Subcutaneous abdominal adipose tissue (tissue), 5 donors: ENCODE results near the gene ZNF276.

Experiments used
- H3K27ac ChIP-seq: one replicate; pipeline ENCODE4 v1.7.0; 2013; ENCODE audit warnings: low read depth, mild to moderate bottlenecking, inconsistent platforms, low read length, moderate library complexity
- H3K27me3 ChIP-seq, 5 donors: one replicate each; pipeline ENCODE4 v1.7.0; 2013; ENCODE audit warnings: low read length in 5 of 5, inconsistent platforms in 1 of 5; ENCODE audit not compliant: control insufficient read depth in 5 of 5, insufficient read depth in 4 of 5
- H3K36me3 ChIP-seq, 5 donors: one replicate each; pipeline ENCODE4 v1.7.0; 2013; ENCODE audit warnings: low read length in 5 of 5; ENCODE audit not compliant: control insufficient read depth in 5 of 5, insufficient read depth in 5 of 5
- H3K4me1 ChIP-seq, 5 donors: one replicate each; pipeline ENCODE4 v1.7.0; 2013; ENCODE audit warnings: low read length in 5 of 5, mild to moderate bottlenecking in 3 of 5, moderate library complexity in 1 of 5; ENCODE audit not compliant: control insufficient read depth in 5 of 5, insufficient read depth in 5 of 5
- H3K4me3 ChIP-seq, 5 donors: one replicate each; pipeline ENCODE4 v1.7.0; 2013; ENCODE audit warnings: low read length in 5 of 5, low read depth in 1 of 5
- H3K9ac ChIP-seq, 5 donors: one replicate each; pipeline ENCODE4 v1.7.0; 2013; ENCODE audit warnings: low read length in 5 of 5, mild to moderate bottlenecking in 4 of 5, moderate library complexity in 3 of 5
- H3K9me3 ChIP-seq, 5 donors: one replicate each; pipeline ENCODE4 v1.7.0; 2013; ENCODE audit warnings: low read length in 5 of 5; ENCODE audit not compliant: control insufficient read depth in 5 of 5
- donor health status: healthy.
- donor health status: healthy.
- donor health status: healthy.
- donor health status: healthy.
- donor health status: healthy.

ZNF276 gene

DNA sequence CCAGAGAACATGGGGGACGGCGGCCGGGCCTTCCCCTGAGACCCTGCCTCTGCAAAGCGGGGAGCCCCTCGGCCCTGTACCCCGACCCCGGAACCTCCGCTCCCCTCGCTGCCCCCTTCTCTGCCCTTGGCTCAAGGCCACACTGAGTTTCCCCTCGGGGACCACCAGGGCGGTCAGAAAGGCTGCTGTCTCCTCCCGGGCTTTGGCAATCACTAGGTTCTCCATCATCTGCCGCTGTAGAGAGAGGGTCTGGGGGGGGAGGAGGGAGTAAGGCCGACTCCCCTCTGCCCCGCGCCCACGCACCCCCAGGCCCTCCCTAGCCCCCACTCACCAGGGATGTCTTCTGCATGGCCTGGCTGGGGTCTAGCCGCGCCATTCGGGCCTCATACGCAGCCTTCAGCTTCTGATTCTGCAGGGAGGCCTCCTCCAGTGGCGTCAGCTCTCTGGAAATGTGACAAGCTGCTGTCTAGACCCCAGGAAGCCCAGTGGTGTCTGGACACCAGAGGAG, 9.0 kb upstream of the ZNF276 start:
- Histone ChIP-seq H3K9ac (no peak overlapping the region), H3K4me3 (no peak overlapping the region), H3K9me3 (no peaks in the 10 kb centered on the region), H3K27ac (no peak overlapping the region), H3K27me3 (peaks cover 0 to 10% (median 6%) of the 10 kb centered on the region in 5 donors), H3K4me1 (peaks cover 0 to 10% (median 7%) of the 10 kb centered on the region in 5 donors), H3K36me3 (peaks cover 0 to 18% (median 0%) of the 10 kb centered on the region in 5 donors)

DNA sequence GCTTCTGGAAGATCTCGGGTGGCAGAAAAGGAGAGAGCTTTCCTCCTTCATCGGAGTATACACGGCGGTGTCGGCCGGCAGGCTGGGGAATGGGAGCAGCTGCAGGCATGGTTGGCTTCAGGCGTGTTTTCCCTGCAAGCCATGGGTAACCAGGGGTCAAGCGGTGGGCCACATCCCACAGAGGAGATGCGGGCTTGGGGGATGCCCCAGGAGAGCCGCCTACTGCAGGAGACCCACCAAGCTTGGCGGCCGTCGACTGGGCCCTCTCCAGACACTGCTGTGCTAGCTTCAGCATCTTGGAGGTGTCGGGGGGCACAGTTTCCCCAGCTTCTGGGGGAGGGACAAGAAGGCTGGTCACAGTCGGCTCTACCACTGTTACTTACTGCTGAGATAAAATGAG, 4.8 kb upstream of the ZNF276 start:
- no peak overlapping the region for H3K4me3 ChIP-seq
- no peak overlapping the region for H3K9ac ChIP-seq
- H3K9me3 ChIP-seq = no peaks in the 10 kb centered on the region
- no peak overlapping the region for H3K27ac ChIP-seq
- H3K27me3 ChIP-seq = peaks cover 0 to 10% (median 6%) of the 10 kb centered on the region in 5 donors
- H3K4me1 ChIP-seq = peaks cover 0 to 25% (median 18%) of the 10 kb centered on the region in 5 donors
- H3K36me3 ChIP-seq = no peaks in the 10 kb centered on the region

DNA sequence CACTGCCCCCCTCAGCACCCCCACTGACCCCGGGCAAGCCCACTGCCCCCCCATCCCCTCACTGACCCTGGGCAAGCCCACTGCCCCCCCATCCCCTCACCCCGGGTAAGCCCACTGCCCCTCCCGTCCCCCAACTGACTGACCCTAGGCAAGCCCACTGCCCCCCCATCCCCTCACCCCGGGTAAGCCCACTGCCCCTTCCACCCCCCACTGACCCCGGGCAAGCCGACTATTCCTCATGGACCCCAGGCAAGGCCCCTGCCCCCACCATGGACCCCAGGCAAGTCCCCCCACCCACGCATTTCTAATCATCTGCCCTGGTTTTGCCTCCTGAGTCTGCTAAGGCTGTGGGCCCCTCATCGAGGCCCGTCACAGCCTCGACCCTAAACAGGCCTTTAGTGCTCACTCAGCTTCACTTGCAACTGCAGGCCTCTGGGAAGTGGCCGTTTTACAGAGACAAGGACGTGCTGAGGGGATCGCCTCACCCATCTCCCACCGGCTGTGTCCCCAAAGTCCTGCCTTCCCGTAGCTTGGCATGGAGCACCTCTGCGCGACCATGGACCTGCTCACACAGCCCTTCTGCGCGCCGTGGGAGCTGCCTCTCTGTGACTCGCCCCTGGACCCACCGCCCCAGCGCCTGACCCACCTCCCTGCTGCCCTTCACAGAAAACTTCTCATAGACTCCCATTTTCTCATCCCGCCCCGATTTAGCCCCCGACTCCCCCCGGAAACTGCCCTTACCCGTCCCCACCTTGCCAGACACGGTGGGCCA, 4.2 kb upstream of the ZNF276 start:
- no peaks in the 10 kb centered on the region for H3K36me3 ChIP-seq
- H3K4me1 ChIP-seq = peaks cover 0 to 26% (median 15%) of the 10 kb centered on the region in 5 donors
- H3K4me3 ChIP-seq = no peak overlapping the region
- H3K27me3 ChIP-seq = peaks cover 0 to 9% (median 5%) of the 10 kb centered on the region in 5 donors
- H3K9ac ChIP-seq = no peak overlapping the region
- H3K27ac ChIP-seq = no peak overlapping the region
- no peaks in the 10 kb centered on the region for H3K9me3 ChIP-seq

- no peak overlapping the region for H3K9ac ChIP-seq
- peaks cover 0 to 3% (median 0%) of the 10 kb centered on the region in 5 donors for H3K36me3 ChIP-seq
- no peak overlapping the region for H3K4me3 ChIP-seq
- no peaks in the 10 kb centered on the region for H3K9me3 ChIP-seq
- H3K27me3 ChIP-seq = peaks cover 0 to 1% (median 0%) of the 10 kb centered on the region in 5 donors
- H3K27ac ChIP-seq = no peak overlapping the region
- H3K4me1 ChIP-seq = peaks cover 5 to 32% (median 21%) of the 10 kb centered on the region in 5 donors
These were observed 3.4 kb upstream of the ZNF276 start for GRCh38 chr16:89717688-89718505.

- peak overlapping the region in 4 of 5 donors; percentile 68 to 80 (median 76) for H3K9ac ChIP-seq
These were observed 855 bp upstream of the ZNF276 start for GRCh38 chr16:89720551-89720812.

DNA sequence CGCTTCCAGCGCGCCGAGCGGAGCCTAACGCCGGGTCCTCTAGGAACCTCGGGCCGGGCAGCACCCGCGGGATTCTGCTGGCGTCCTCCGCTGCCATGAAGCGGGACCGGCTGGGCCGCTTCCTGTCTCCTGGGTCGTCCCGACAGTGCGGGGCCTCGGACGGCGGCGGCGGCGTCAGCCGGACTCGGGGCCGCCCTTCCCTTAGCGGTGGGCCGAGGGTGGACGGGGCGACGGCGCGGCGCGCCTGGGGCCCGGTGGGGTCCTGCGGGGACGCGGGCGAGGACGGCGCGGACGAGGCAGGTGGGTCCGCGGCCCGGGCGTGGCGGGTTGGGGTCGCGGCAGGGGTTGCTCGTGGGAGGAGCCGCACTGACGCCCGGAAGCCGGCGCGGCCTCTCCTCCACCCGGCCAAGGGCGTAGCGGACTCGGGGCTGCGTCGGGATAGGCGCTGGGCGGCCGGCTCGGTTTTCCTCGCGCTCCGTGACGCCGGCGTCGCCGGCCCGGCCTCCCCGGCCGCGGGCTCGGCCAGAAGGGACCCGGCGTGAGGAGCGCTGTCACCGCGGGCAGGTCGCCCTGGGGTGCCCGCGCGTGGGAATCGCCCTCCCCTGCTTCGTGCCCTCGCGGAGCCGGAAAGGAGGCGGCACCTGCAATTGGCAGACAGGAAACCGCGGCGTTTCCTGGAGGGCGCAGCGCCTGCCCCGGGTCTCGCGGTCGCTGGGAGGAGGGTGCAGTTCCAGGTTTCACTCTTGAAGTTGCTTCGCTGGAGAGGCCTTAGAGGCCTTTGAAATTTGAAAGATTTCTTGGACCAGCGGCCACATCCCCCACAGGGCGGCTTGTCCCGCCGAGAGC, 432 bp downstream of the ZNF276 start:
- peak overlapping the region in 4 of 5 donors; percentile 41 to 77 (median 71) for H3K9ac ChIP-seq

More at GRCh38 chr16:89720551-89720812, 855 bp upstream of the ZNF276 start:
- peaks cover 0 to 22% (median 16%) of the 10 kb centered on the region in 5 donors for H3K36me3 ChIP-seq
- peak overlapping the region; percentile 80 for H3K27ac ChIP-seq
- no peaks in the 10 kb centered on the region for H3K9me3 ChIP-seq
- H3K4me1 ChIP-seq = peaks cover 5 to 47% (median 30%) of the 10 kb centered on the region in 5 donors
- peak overlapping the region; percentile 71 to 92 (median 81) for H3K4me3 ChIP-seq
- no peaks in the 10 kb centered on the region for H3K27me3 ChIP-seq

DNA sequence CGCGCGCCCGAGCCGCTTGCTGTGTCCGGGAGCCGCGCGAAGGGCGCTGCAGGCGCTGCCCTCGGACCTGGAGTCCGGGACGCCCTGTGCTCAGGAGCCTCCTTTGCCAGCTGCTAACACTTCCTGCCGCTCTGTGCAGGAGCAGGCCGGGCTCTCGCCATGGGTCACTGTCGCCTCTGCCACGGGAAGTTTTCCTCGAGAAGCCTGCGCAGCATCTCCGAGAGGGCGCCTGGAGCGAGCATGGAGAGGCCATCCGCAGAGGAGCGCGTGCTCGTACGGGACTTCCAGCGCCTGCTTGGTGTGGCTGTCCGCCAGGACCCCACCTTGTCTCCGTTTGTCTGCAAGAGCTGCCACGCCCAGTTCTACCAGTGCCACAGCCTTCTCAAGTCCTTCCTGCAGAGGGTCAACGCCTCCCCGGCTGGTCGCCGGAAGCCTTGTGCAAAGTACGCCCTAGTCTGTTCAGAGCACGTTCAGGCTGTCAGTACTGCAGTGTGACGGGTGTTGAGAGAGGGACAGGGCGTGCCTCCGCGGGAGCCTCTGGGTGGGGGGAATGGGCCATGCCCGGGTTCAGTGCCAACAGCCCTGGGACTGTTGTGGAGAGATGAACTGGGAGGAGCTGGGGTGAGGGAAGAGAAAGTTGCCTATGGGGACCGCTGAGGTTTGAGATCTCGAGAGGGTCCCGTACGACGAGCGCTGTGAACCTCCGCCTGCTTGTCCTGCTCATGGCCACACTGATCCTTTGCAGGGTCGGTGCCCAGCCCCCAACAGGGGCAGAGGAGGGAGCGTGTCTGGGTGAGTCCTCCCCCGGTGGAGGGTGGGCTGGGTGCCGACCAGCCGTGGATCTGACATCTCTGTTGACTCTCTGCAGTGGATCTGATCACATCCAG, 1.3 kb downstream of the ZNF276 start:
- Histone ChIP-seq H3K36me3 (peaks cover 0 to 31% (median 24%) of the 10 kb centered on the region in 5 donors), H3K27ac (peak overlapping the region; percentile 80), H3K27me3 (no peaks in the 10 kb centered on the region), H3K9me3 (no peaks in the 10 kb centered on the region), H3K4me1 (peaks cover 5 to 47% (median 30%) of the 10 kb centered on the region in 5 donors), H3K4me3 (peak overlapping the region; percentile 52 to 92 (median 74)), H3K9ac (peak overlapping the region; percentile 26 to 77 (median 71))

More for the DNA sequence above, 432 bp downstream of the ZNF276 start:
- no peaks in the 10 kb centered on the region for H3K9me3 ChIP-seq
- H3K36me3 ChIP-seq = peaks cover 0 to 23% (median 16%) of the 10 kb centered on the region in 5 donors
- H3K27me3 ChIP-seq = no peaks in the 10 kb centered on the region
- H3K4me3 ChIP-seq = peak overlapping the region in 4 of 5 donors; percentile 67 to 92 (median 78)
- peak overlapping the region; percentile 80 for H3K27ac ChIP-seq
- H3K4me1 ChIP-seq = peaks cover 5 to 47% (median 30%) of the 10 kb centered on the region in 5 donors

DNA sequence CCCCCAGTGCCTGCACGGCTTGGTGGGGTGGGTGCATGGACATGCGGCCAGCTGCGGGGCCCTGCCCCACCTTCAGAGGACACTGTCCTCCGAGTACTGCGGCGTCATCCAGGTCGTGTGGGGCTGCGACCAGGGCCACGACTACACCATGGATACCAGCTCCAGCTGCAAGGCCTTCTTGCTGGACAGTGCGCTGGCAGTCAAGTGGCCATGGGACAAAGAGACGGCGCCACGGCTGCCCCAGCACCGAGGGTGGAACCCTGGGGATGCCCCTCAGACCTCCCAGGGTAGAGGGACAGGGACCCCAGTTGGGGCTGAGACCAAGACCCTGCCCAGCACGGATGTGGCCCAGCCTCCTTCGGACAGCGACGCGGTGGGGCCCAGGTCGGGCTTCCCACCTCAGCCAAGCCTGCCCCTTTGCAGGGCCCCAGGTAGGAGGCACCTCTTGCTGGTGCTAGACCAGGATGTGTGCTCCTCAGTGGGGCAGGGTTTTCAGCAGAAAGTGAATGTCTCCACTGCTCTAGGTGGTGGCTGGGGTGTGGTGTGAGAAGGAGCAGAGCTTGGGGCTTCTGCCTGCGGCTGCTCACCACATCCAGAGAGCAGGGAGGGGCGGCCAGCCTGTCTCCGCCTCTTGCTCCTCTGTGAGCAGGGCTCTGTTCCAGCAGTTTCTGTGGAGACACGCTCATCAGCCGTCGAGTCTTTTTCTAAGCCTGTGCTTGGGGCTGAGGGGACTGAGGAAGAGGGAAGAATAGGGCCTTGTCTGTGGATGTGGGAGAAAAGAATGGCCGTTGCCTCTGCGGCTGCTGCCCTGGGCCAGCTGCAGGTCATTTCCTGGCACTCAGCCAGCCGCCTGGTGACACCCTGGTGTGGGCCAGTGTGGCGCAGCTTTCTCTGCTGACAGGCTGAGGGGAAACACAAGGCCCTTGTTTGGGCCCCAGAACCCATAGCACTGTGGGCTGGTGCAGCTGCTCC, 2.2 kb downstream of the ZNF276 start:
- peaks cover 0 to 38% (median 28%) of the 10 kb centered on the region in 5 donors for H3K36me3 ChIP-seq
- no peak overlapping the region for H3K27ac ChIP-seq
- H3K4me3 ChIP-seq = peak overlapping the region in 2 of 5 donors; percentile 74 to 81
- H3K4me1 ChIP-seq = peaks cover 5 to 45% (median 30%) of the 10 kb centered on the region in 5 donors
- peak overlapping the region in 2 of 5 donors; percentile 41 to 53 for H3K9ac ChIP-seq
- H3K9me3 ChIP-seq = no peaks in the 10 kb centered on the region
- H3K27me3 ChIP-seq = no peaks in the 10 kb centered on the region
